Raji (cell line): ENCODE results near the gene IFNAR2.

Experiments
- POLR2A ChIP-seq: IDR thresholded peaks from 2 replicates; pipeline ENCODE4 v1.6.1; 2011; ENCODE audit warnings: low read depth, low read length, control low read depth; ENCODE audit not compliant: insufficient read depth

IFNAR2 gene

DNA sequence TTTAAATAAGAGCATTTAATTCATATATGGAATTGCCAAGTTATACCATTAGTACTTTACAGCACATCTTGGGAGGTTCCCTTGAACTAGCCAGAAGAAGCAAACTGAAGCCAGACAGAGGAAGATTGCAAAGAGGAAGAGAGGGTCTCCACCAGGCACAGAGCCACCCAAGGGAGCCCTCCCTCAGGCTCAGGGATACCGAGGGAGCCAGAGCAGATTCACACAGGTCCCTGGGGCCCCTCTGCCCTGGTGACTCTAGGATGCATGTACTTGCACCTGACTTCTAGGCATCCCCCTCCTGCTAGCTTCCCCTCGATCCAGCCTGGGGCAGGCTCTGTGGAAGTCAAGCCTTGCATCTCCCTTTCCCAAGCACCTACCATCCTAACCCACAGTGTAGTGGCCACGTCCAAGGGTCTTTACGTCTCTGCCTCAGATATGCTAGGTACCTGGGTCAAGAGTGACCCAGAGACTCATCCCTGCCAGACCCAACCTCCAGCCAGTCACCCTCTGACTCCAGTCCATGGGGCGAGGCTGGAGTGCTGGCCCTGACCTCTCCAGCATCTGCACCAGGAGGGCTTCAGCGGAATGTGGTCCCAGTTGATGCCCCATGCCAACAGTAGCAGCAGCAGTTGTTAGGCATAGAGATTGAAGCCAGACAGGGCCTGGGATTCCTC, 6.4 kb downstream of the IFNAR2 start:
- no peak for TF ChIP-seq POLR2A

- no peak for TF ChIP-seq POLR2A
These were observed 7.0 kb downstream of the IFNAR2 start for GRCh38 chr21:33236766-33237165.

DNA sequence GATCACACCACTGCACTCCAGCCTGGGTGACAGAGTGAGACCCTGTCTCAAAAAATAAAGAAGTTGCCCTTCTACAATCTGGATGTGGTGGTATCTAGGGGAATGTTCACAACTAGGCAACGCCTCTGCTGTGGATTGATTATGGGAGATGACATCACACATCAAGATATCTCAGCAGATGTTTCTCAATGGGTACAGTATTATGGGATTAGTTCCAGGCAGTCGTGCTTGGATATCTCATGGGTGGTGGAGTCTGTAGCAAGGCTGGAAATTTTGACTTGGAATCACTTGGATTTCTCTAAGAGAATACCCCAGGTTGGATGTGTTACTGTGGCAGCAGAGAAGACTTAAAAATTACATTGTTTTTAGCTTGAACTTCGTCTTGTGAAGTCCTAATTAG, 7.7 kb downstream of the IFNAR2 start:
- TF ChIP-seq POLR2A = no peak

GRCh38 chr21:33238146-33238545, 8.4 kb downstream of the IFNAR2 start:
- no peak for TF ChIP-seq POLR2A

DNA sequence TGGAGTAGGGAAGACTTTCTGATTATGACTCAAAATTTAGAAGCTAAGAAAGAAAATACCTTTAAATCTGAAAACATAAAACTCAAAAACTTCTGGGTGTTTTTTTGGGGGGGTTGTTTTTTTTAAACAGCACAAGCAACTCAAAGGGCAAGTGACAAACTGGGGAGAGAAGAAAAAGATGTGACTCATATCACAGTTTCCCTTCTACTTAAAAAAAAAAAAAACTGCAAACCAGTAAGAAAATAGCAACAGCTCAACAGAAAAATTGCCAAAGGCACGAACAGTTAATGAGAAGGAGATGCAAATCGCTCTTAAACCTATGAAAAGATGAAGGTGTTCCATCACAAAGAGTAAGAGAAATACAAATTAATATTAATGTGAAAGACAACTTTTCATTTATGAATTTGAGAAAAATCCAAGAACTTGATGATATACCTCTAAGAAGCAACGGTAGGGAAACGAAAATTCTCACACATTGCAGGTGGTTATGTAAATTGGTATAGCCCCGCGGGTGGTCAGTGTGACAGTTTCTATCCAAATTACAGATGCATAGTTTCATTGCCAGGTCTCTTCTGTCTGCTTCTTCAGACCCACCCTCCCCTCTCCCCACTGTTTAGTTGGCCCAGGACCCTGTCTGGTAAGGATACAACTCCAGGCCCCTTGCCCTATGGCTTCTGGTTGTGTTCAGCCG, 9.0 kb downstream of the IFNAR2 start:
- TF ChIP-seq POLR2A = no peak

DNA sequence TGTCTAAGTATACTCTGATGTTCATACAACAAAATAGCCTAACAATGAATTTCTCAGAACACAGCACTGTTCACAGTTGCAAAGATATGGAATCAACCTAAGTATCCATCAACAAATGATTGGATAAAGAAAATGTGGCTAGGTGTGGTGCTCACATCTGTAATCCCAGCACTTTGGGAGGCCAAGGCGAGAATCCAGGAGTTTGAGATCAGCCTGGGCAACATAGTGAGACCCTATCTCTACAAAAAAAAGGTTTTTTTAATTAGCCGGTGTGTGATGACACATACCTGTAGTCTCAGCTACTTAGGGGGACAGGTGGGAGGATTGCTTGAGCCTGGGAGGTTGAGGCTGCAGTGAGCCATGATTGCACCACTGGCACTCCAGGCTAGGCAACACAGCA, 10.7 kb downstream of the IFNAR2 start:
- TF ChIP-seq POLR2A = no peak

GRCh38 chr21:33241846-33242245, 12.1 kb downstream of the IFNAR2 start:
- TF ChIP-seq POLR2A = no peak

DNA sequence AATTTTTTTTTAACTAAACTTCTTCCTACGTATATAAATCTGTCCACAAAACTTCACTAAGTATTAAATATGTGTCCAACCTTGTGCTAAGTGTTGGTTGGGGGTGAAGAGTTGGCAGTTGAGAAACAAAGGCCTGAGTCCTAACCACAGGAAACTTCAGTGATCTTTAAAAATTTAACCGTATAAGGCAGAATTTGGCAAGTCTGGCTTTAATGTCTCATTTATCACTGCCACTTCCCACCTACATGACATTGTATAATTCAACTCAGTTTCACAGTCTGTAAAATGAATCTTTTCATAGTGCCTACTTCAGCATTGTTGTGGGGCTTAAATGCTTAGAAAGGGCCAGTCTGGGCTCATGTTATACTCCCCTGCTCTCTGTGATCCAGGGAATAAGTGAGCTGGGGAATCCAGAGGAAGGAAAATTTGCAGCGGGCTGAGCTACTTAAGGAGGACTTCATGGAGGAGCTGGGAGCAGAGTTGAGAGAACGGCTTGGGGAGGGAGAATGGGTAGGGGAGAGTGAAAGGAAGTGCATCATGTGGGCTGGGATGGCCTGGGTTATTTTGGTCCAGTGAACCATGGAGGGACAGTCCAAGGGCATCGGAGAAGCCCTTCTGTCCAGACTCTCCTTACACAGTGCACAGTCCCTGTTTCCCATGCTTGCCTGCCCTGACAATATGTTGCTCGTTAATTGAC, 14.5 kb downstream of the IFNAR2 start:
- TF ChIP-seq POLR2A = no peak

- no peak for TF ChIP-seq POLR2A
These were observed 15.0 kb downstream of the IFNAR2 start for GRCh38 chr21:33244779-33245105.

- no peak for TF ChIP-seq POLR2A
These were observed 15.7 kb downstream of the IFNAR2 start for GRCh38 chr21:33245289-33245918.

DNA sequence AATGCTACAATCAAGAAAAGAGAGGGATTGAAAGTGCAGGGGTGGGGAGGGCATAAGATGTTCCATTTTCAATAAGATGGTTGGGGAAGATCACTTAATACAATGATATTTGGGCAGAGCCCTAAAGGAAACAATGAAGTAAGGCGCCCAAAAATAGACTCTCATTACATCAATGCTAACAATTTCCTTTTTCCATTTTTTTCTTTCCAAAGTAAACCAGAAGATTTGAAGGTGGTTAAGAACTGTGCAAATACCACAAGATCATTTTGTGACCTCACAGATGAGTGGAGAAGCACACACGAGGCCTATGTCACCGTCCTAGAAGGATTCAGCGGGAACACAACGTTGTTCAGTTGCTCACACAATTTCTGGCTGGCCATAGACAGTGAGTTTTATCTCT, 16.8 kb downstream of the IFNAR2 start:
- TF ChIP-seq POLR2A = no peak

DNA sequence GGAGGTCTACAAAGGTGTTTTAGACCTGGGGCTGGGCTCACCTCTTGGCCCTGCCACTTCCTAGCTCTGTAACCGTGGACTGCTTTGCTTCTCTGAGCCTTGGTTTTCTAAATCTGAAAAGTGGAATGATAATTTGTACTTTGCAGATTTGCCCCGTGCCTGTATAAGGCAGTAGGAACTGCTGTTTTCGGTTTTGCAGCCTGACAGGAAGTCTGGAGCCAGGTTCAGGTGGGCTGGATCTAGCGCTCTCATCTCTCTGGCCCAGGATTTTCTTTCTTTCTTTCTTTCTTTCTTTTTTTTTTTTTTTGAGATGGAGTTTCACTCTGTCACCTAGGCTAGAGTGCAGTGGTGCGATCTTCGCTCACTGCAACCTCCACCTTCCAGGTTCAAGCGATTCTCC, 17.2 kb downstream of the IFNAR2 start:
- no peak for TF ChIP-seq POLR2A

DNA sequence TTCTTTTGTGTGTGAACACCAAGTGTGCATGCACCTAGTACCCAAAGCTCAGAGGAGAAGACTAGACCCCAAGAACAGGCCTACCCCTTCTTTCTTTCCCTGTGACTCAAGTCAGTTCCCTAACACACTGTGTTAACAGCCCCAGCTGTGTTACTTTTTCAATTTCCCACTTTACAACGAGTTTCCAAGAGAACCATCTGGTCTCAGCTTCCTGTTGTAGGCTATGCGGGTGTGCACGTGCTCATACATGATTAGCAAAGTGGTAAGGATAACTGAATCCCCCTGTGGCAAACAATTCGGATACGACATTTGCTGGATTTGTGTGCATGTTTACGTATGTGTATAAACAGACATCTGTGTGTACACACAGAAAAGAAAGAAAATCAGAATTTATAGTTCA, 17.9 kb downstream of the IFNAR2 start:
- TF ChIP-seq POLR2A = no peak

DNA sequence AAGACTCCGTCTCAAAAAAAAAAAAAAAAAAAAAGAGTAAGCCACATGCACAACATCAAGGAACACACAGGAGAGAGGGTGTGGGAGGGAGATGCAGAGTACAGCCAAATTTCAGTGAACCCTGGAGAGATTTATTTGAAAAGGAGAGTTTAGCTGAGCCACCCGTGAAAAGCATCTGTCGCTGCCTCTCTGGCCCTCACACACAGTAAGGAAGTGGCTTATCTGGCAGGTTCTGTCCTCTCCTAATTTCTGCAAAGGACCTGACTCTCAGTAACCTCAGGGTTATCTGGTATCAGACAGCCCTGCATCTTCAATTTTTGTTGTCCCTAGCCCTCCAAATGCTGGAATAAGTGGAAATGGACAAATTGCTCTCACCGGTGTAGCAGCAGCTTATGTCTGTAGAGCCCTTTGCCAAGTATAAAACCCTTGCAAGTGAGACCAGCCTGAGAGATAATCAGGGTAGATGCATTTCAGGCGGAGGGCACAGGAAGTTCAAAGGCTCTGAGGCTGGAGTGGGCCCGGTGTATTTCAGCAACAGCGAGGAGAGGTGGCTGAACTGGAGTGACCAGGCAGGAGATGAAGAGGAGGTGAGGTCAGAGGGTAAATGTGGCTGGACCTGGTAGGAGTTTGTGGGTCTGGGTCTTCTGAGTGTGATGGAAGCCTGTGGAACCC, 19.7 kb downstream of the IFNAR2 start:
- no peak for TF ChIP-seq POLR2A

GRCh38 chr21:33251119-33251518, 21.4 kb downstream of the IFNAR2 start:
- TF ChIP-seq POLR2A = no peak
